ENCODE data around the gene VKORC1L1. TPM values are rescaled to one million over a fixed set of nuclear protein-coding genes. Genes with fewer than 3 reads are reported as not detected.

The VKORC1L1 gene
- total RNA-seq, 3 donors from 2014 or later (not counting 1 experiment from before 2014, with no cell fraction given) = 5.7 to 8.2 (median 7.1) TPM

- Mint-ChIP-seq H3K36me3 (no peaks in the 10 kb centered on the region), H3K4me1 (peaks cover 6 to 10% of the 10 kb centered on the region in 2 donors), H3K27me3 (ENCODE audit: low read depth in 2 of 2) (no peaks in the 10 kb centered on the region), H3K4me3 (no peak overlapping the region), H3K9me3 (no peaks in the 10 kb centered on the region), H3K27ac (peak overlapping the region; percentile 88 to 94)
- TF ChIP-seq CTCF (IDR thresholded peaks at IDR 0.05) = no peak
- H3K9me3 ChIP-seq (ENCODE audit: control insufficient read depth, insufficient read depth, low read length) = no peaks in the 10 kb centered on the region
- H3K27ac ChIP-seq (ENCODE audit: low read length) = peak overlapping the region; percentile 75
- H3K4me3 ChIP-seq (ENCODE audit: low read length) = no peak overlapping the region
- ATAC-seq (no peak), DNase-seq (peak in 1 of 2 donors; percentile 19)
- no peaks in the 10 kb centered on the region for H3K27me3 ChIP-seq (ENCODE audit: control insufficient read depth, insufficient read depth, low read length)
- 95% methylated on average over 29 of the region's 29 CpGs for WGBS (ENCODE audit: insufficient coverage)
- H3K4me1 ChIP-seq (ENCODE audit: control insufficient read depth, insufficient read depth, low read length) = peaks cover 24% of the 10 kb centered on the region
- intact Hi-C loops (cut with micrococcal nuclease) = loop anchor here (1.0 to 5.0 kb wide), 3 partner anchors 53 to 512 kb away; no protein-coding TSS in a partner anchor
- peaks cover 16% of the 10 kb centered on the region for H3K36me3 ChIP-seq (ENCODE audit: control insufficient read depth, insufficient read depth, low read length)
Measured at GRCh38 chr7:65979583-65980477, 107.0 kb downstream of the VKORC1L1 start.

- intact Hi-C loops (cut with micrococcal nuclease) = loop anchor here (1.0 to 5.0 kb wide), 3 partner anchors 53 to 512 kb away; no protein-coding TSS in a partner anchor
Measured at GRCh38 chr7:65980478-65981250, 107.8 kb downstream of the VKORC1L1 start.

More at GRCh38 chr7:65980478-65981250, 107.8 kb downstream of the VKORC1L1 start:
- H3K27ac Mint-ChIP-seq = peak overlapping the region; percentile 88 to 94
- no peaks in the 10 kb centered on the region for H3K27me3 Mint-ChIP-seq (ENCODE audit: low read depth in 2 of 2)
- DNase-seq = peak; percentile 73 to 74
- peak; percentile 80 to 89 (median 83) for ATAC-seq
- peaks cover 6 to 10% of the 10 kb centered on the region in 2 donors for H3K4me1 Mint-ChIP-seq
- H3K4me3 Mint-ChIP-seq = peak overlapping the region; percentile 87
- H3K36me3 Mint-ChIP-seq = no peaks in the 10 kb centered on the region
- Histone ChIP-seq H3K36me3 (ENCODE audit: control insufficient read depth, insufficient read depth, low read length) (peaks cover 12% of the 10 kb centered on the region), H3K27me3 (ENCODE audit: control insufficient read depth, insufficient read depth, low read length) (no peaks in the 10 kb centered on the region), H3K9me3 (ENCODE audit: control insufficient read depth, insufficient read depth, low read length) (no peaks in the 10 kb centered on the region), H3K27ac (ENCODE audit: low read length) (peak overlapping the region; percentile 75), H3K4me1 (ENCODE audit: control insufficient read depth, insufficient read depth, low read length) (peaks cover 24% of the 10 kb centered on the region), H3K4me3 (ENCODE audit: low read length) (peak overlapping the region; percentile 90)
- WGBS (ENCODE audit: insufficient coverage) = 20% methylated on average over 11 of the region's 11 CpGs
- no peak for TF ChIP-seq CTCF (IDR thresholded peaks at IDR 0.05)
- no peaks in the 10 kb centered on the region for H3K9me3 Mint-ChIP-seq

Data from natural killer cell (primary cell).